GM19467 (cell line): ENCODE results near the gene YY1AP1.
"Not testable (repeated sequence)": the region's sequence is repeated elsewhere in the genome, so short reads cannot be mapped to it uniquely, and the experiment has no call there.

ENCODE experiments used
- ATAC-seq: cut with Tn5 transposase; IDR thresholded peaks from one replicate; pipeline ENCODE4 v1.9.1; 2021; ENCODE audit warnings: mild to moderate bottlenecking, moderate library complexity; ENCODE audit not compliant: unreplicated experiment

YY1AP1 gene

GRCh38 chr1:155688324-155689080 lies at the start of gene YY1AP1:
YY1AP1 (minus strand) TSS chr1:155688774; CDS start chr1:155680436, 8,338 bp downstream.
- peak; percentile 64 for ATAC-seq

GRCh38 chr1:155729031-155729898 lies 40.7 kb upstream of the YY1AP1 start:
- no peak for ATAC-seq

GRCh38 chr1:155725142-155725541 lies 36.6 kb upstream of the YY1AP1 start:
- no peak for ATAC-seq

GRCh38 chr1:155719703-155720102 lies 31.1 kb upstream of the YY1AP1 start:
- ATAC-seq = no peak

GRCh38 chr1:155718524-155719115 lies 30.0 kb upstream of the YY1AP1 start:
- ATAC-seq = not testable (repeated sequence)

GRCh38 chr1:155717041-155717440 lies 28.5 kb upstream of the YY1AP1 start:
- ATAC-seq = no peak

GRCh38 chr1:155715777-155716176 lies 27.2 kb upstream of the YY1AP1 start:
- no peak for ATAC-seq

- ATAC-seq = not testable (repeated sequence)
These were observed 26.5 kb upstream of the YY1AP1 start for GRCh38 chr1:155715056-155715455.

- ATAC-seq = no peak
These were observed 24.5 kb upstream of the YY1AP1 start for GRCh38 chr1:155713075-155713474.

- ATAC-seq = not testable (repeated sequence)
These were observed 24.1 kb upstream of the YY1AP1 start for GRCh38 chr1:155712636-155713035.

- ATAC-seq = not testable (repeated sequence)
These were observed 22.9 kb upstream of the YY1AP1 start for GRCh38 chr1:155711457-155711856.

GRCh38 chr1:155709391-155709790 lies 20.8 kb upstream of the YY1AP1 start:
- no peak for ATAC-seq

- no peak for ATAC-seq
These were observed 17.6 kb upstream of the YY1AP1 start for GRCh38 chr1:155706139-155706538.

- ATAC-seq = not testable (repeated sequence)
These were observed 15.8 kb upstream of the YY1AP1 start for GRCh38 chr1:155704414-155704813.

GRCh38 chr1:155703216-155703615 lies 14.6 kb upstream of the YY1AP1 start:
- no peak for ATAC-seq

GRCh38 chr1:155701675-155702074 lies 13.1 kb upstream of the YY1AP1 start:
- not testable (repeated sequence) for ATAC-seq

GRCh38 chr1:155699062-155699461 lies 10.5 kb upstream of the YY1AP1 start:
- not testable (repeated sequence) for ATAC-seq

GRCh38 chr1:155698382-155699038 lies 9.9 kb upstream of the YY1AP1 start:
- no peak for ATAC-seq

- not testable (repeated sequence) for ATAC-seq
These were observed 9.0 kb upstream of the YY1AP1 start for GRCh38 chr1:155697616-155698015.

- ATAC-seq = no peak
These were observed 8.5 kb upstream of the YY1AP1 start for GRCh38 chr1:155697046-155697445.

- no peak for ATAC-seq
These were observed 8.0 kb upstream of the YY1AP1 start for GRCh38 chr1:155696524-155696923.
